Measurements from ENCODE around the gene KCNC4. TPM values are rescaled to one million over a fixed set of nuclear protein-coding genes. Genes with fewer than 3 reads are reported as not detected.

Gene KCNC4
- total RNA-seq, 6 experiments from 2014 or later = 0.37 to 4.4 (median 1.7) TPM

- Histone ChIP-seq H3K9me3 (no peaks in the 10 kb centered on the region), H3K27ac (no peak overlapping the region), H3K4me3 (no peak overlapping the region), H3K27me3 (no peaks in the 10 kb centered on the region), H3K36me3 (no peaks in the 10 kb centered on the region), H3K4me1 (no peaks in the 10 kb centered on the region)
- DNase-seq (no peak), ATAC-seq (peak; percentile 46 to 76 (median 74))
- TF ChIP-seq CTCF (IDR thresholded peaks at IDR 0.05) (peak; percentile 78 to 85 (median 83)), POLR2A (IDR thresholded peaks at IDR 0.05) (no peak)
- intact Hi-C loops (cut with DNase I) = loop anchor here (5.0 to 10.0 kb wide), 2 partner anchors 259 to 262 kb away; no protein-coding TSS in a partner anchor
- WGBS (ENCODE audit: insufficient coverage, low coverage, low lambda C conversion rate, missing lambda C conversion rate) = 25% methylated on average over 4 of the region's 6 CpGs
Measured at GRCh38 chr1:110203021-110203661, 7.0 kb upstream of the KCNC4 start.

GRCh38 chr1:110205156-110205555, 5.0 kb upstream of the KCNC4 start:
- H3K36me3 ChIP-seq = no peaks in the 10 kb centered on the region
- ATAC-seq = no peak

GRCh38 chr1:110205591-110206155, 4.4 kb upstream of the KCNC4 start:
- Histone ChIP-seq H3K27me3 (no peaks in the 10 kb centered on the region), H3K4me1 (peaks cover 0 to 7% (median 0%) of the 10 kb centered on the region in 4 donors), H3K4me3 (no peak overlapping the region), H3K9me3 (no peaks in the 10 kb centered on the region), H3K36me3 (no peaks in the 10 kb centered on the region), H3K27ac (no peak overlapping the region)
- ATAC-seq (no peak), DNase-seq (no peak)
- TF ChIP-seq CTCF (IDR thresholded peaks at IDR 0.05) (no peak), POLR2A (IDR thresholded peaks at IDR 0.05) (no peak)
- 75% methylated on average over 4 of the region's 6 CpGs for WGBS (ENCODE audit: insufficient coverage, low coverage, low lambda C conversion rate, missing lambda C conversion rate)
- intact Hi-C loops (cut with DNase I) = loop anchor here (2.0 to 10.0 kb wide), 3 partner anchors 105 to 259 kb away; no protein-coding TSS in a partner anchor

More at GRCh38 chr1:110205156-110205555, 5.0 kb upstream of the KCNC4 start:
- no peaks in the 10 kb centered on the region for H3K27me3 ChIP-seq
- H3K4me3 ChIP-seq = no peak overlapping the region
- intact Hi-C loops (cut with DNase I) = loop anchor here in 1 of 2 donors (10.0 kb wide), 1 partner anchor 260 kb away; no protein-coding TSS in a partner anchor
- H3K4me1 ChIP-seq = peaks cover 0 to 2% (median 0%) of the 10 kb centered on the region in 4 donors
- no peak for DNase-seq
- TF ChIP-seq CTCF (IDR thresholded peaks at IDR 0.05) = no peak
- no peak for TF ChIP-seq POLR2A (IDR thresholded peaks at IDR 0.05)
- H3K9me3 ChIP-seq = no peaks in the 10 kb centered on the region
- no peak overlapping the region for H3K27ac ChIP-seq
- WGBS (ENCODE audit: insufficient coverage, low coverage, low lambda C conversion rate, missing lambda C conversion rate) = 78% methylated on average over 4 of the region's 4 CpGs

GRCh38 chr1:110206261-110206920, 3.7 kb upstream of the KCNC4 start:
- ATAC-seq (no peak), DNase-seq (no peak)
- no peak for TF ChIP-seq CTCF (IDR thresholded peaks at IDR 0.05)
- WGBS (ENCODE audit: insufficient coverage, low coverage, low lambda C conversion rate, missing lambda C conversion rate) = 100% methylated on average over 1 of the region's 11 CpGs
- H3K4me1 ChIP-seq = peaks cover 0 to 14% (median 0%) of the 10 kb centered on the region in 4 donors
- H3K4me3 ChIP-seq = no peak overlapping the region
- H3K27me3 ChIP-seq = peaks cover 0 to 5% of the 10 kb centered on the region in 2 donors
- no peaks in the 10 kb centered on the region for H3K36me3 ChIP-seq
- intact Hi-C loops (cut with DNase I) = loop anchor here (2.0 to 10.0 kb wide), 3 partner anchors 104 to 258 kb away; no protein-coding TSS in a partner anchor
- H3K9me3 ChIP-seq = no peaks in the 10 kb centered on the region
- H3K27ac ChIP-seq = no peak overlapping the region

All from right lobe of liver (tissue), 6 donors.